ENCODE results near the gene LRRC45.
A peak's percentile ranks its signal among the peaks of the same experiment; 100 is the strongest.

The LRRC45 gene

GRCh38 chr17:81990836-81991683 is 32.0 kb upstream of the LRRC45 start:
- Histone ChIP-seq H3K9me3 (ENCODE audit: control insufficient read depth, low read length) (no peaks in the 10 kb centered on the region), H2AFZ (peak overlapping the region; percentile 50), H3K4me3 (ENCODE audit: low read depth, low read length) (no peak overlapping the region), H3K79me2 (peaks cover 31% of the 10 kb centered on the region), H3K9ac (peak overlapping the region; percentile 21), H3K27ac (peak overlapping the region; percentile 58), H3K4me2 (ENCODE audit: low read length) (peak overlapping the region; percentile 58), H3K36me3 (ENCODE audit: control insufficient read depth, insufficient read depth, low read length) (no peaks in the 10 kb centered on the region), H3K4me1 (peaks cover 23% of the 10 kb centered on the region), H3K27me3 (ENCODE audit: control insufficient read depth, insufficient read depth, low read length) (no peaks in the 10 kb centered on the region)
- no peak for TF ChIP-seq CTCF (IDR thresholded peaks at IDR 0.05)

DNA sequence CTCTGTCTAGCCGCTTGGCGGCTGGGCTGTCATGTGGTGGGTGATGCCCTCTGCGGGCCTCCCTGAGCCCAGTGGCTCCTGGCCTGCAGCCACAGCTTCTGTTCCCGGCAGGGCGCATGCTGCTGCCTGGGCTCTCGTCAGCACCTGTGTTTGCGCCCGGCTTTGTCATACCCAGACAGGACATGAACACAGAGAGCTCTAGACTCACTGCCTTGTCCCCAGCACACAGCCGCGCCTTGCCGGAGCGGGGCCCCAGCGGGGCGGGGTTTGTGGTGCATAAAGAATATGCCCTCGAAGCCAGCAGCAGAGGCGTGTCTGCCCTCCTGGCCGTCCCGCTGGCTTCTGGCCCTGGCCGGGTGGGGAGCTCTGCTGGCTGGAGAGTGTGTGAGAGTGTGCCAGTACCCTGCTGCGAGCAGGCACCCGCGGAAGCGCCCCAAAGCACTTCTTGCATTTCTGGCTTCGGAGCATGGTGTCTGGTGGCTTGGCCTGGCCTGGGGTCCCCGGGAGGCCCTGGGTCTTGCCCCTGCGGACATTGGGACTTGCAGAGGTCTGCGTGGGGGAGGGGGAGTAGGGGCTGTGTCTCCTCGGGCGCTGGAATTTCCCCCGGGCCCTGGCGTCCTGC is 31.3 kb upstream of the LRRC45 start:
- no peak overlapping the region for H3K4me3 ChIP-seq (ENCODE audit: low read depth, low read length)
- peak overlapping the region; percentile 50 for H2AFZ ChIP-seq
- H3K36me3 ChIP-seq (ENCODE audit: control insufficient read depth, insufficient read depth, low read length): no peaks in the 10 kb centered on the region
- H3K4me2 ChIP-seq (ENCODE audit: low read length): peak overlapping the region; percentile 58
- H3K9me3 ChIP-seq (ENCODE audit: control insufficient read depth, low read length): no peaks in the 10 kb centered on the region
- peak overlapping the region; percentile 58 for H3K27ac ChIP-seq
- TF ChIP-seq CTCF (IDR thresholded peaks at IDR 0.05): peak; percentile 24
- no peak overlapping the region for H3K9ac ChIP-seq
- no peaks in the 10 kb centered on the region for H3K27me3 ChIP-seq (ENCODE audit: control insufficient read depth, insufficient read depth, low read length)
- peaks cover 23% of the 10 kb centered on the region for H3K4me1 ChIP-seq
- H3K79me2 ChIP-seq: peaks cover 28% of the 10 kb centered on the region

GRCh38 chr17:81992306-81993102 is 30.6 kb upstream of the LRRC45 start:
- H3K4me3 ChIP-seq (ENCODE audit: low read depth, low read length): no peak overlapping the region

More at GRCh38 chr17:81992306-81993102, 30.6 kb upstream of the LRRC45 start:
- Histone ChIP-seq H3K4me1 (peaks cover 23% of the 10 kb centered on the region), H2AFZ (peak overlapping the region; percentile 50), H3K79me2 (peaks cover 27% of the 10 kb centered on the region), H3K27ac (peak overlapping the region; percentile 58), H3K4me2 (ENCODE audit: low read length) (peak overlapping the region; percentile 58), H3K9me3 (ENCODE audit: control insufficient read depth, low read length) (no peaks in the 10 kb centered on the region), H3K36me3 (ENCODE audit: control insufficient read depth, insufficient read depth, low read length) (no peaks in the 10 kb centered on the region), H3K27me3 (ENCODE audit: control insufficient read depth, insufficient read depth, low read length) (no peaks in the 10 kb centered on the region), H3K9ac (no peak overlapping the region)
- TF ChIP-seq CTCF (IDR thresholded peaks at IDR 0.05): no peak
